Endothelial cell (in vitro differentiated cells): ENCODE results near the gene SLF1. TPM values are rescaled to one million over a fixed set of nuclear protein-coding genes. Genes with fewer than 3 reads are reported as not detected.

ENCODE experiments used
- DNase-seq: peaks from one replicate; pipeline ENCODE4 v3.0.0; 2021; ENCODE audit warnings: low spot score
- H3K27ac Mint-ChIP-seq: one replicate; pipeline ENCODE4 v1.8.0; 2021; ENCODE audit warnings: mixed read lengths, inconsistent platforms; ENCODE audit not compliant: unreplicated experiment
- H3K27me3 Mint-ChIP-seq: one replicate; pipeline ENCODE4 v1.8.0; 2021; ENCODE audit warnings: mild to moderate bottlenecking, moderate library complexity, mixed read lengths, inconsistent platforms; ENCODE audit not compliant: unreplicated experiment
- H3K36me3 Mint-ChIP-seq: one replicate; pipeline ENCODE4 v1.8.0; 2021; ENCODE audit warnings: mild to moderate bottlenecking, low read depth, mixed read lengths, inconsistent platforms; ENCODE audit not compliant: unreplicated experiment
- H3K4me1 Mint-ChIP-seq: one replicate; pipeline ENCODE4 v1.8.0; 2021; ENCODE audit warnings: mild to moderate bottlenecking, mixed read lengths, inconsistent platforms; ENCODE audit not compliant: unreplicated experiment
- H3K4me3 Mint-ChIP-seq: one replicate; pipeline ENCODE4 v1.8.0; 2021; ENCODE audit warnings: mild to moderate bottlenecking, mixed read lengths, inconsistent platforms; ENCODE audit not compliant: unreplicated experiment
- H3K9me3 Mint-ChIP-seq: one replicate; pipeline ENCODE4 v1.8.0; 2021; ENCODE audit warnings: mixed read lengths, inconsistent platforms; ENCODE audit not compliant: unreplicated experiment
- total RNA-seq: library from RNA; stranded (reverse); fragmentation: NEBNext Ultra II Directional; extraction: Animal tissue kit (Norgen Biotek cat#: 25700); gene quantifications from one replicate; pipeline ENCODE4 v1.2.1, GENCODE V29; 2021; ENCODE audit not compliant: unreplicated experiment
- TF ChIP-seq, protein P1 (sequence below): fragments of 200-600 bp; sonication (generic); IDR thresholded peaks from one replicate; pipeline ENCODE4 v1.5.0; 2021; ENCODE audit warnings: antibody characterized with exemption; ENCODE audit not compliant: unreplicated experiment

Gene SLF1
- total RNA-seq, 1 donor from 2014 or later = 4.6 TPM

DNA sequence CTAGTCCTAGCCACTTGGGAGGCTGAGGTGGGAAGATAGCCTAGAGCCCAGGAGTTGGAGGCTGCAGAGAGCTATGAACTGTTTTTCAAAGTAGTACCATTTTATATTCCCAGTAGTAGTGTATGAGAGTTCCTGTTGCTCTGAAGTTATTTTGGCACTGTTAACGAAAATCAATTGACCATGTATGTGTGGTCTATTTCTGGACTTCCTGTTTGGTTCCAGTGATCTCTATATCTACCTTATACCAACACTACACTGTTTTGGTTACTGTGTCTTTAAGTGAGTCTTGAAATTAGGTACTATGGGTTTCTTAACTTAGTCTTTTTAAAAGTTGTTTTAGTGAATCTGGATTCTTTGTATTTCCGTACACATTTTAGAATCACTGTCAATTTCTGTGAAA, 13.6 kb downstream of the SLF1 start:
- no peak overlapping the region for H3K27ac Mint-ChIP-seq
- TF ChIP-seq, protein P1, sequence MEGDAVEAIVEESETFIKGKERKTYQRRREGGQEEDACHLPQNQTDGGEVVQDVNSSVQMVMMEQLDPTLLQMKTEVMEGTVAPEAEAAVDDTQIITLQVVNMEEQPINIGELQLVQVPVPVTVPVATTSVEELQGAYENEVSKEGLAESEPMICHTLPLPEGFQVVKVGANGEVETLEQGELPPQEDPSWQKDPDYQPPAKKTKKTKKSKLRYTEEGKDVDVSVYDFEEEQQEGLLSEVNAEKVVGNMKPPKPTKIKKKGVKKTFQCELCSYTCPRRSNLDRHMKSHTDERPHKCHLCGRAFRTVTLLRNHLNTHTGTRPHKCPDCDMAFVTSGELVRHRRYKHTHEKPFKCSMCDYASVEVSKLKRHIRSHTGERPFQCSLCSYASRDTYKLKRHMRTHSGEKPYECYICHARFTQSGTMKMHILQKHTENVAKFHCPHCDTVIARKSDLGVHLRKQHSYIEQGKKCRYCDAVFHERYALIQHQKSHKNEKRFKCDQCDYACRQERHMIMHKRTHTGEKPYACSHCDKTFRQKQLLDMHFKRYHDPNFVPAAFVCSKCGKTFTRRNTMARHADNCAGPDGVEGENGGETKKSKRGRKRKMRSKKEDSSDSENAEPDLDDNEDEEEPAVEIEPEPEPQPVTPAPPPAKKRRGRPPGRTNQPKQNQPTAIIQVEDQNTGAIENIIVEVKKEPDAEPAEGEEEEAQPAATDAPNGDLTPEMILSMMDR = no peak
- peaks cover 6% of the 10 kb centered on the region for H3K4me1 Mint-ChIP-seq
- no peaks in the 10 kb centered on the region for H3K27me3 Mint-ChIP-seq
- no peak for DNase-seq
- no peak overlapping the region for H3K4me3 Mint-ChIP-seq
- H3K36me3 Mint-ChIP-seq = no peaks in the 10 kb centered on the region
- no peaks in the 10 kb centered on the region for H3K9me3 Mint-ChIP-seq

DNA sequence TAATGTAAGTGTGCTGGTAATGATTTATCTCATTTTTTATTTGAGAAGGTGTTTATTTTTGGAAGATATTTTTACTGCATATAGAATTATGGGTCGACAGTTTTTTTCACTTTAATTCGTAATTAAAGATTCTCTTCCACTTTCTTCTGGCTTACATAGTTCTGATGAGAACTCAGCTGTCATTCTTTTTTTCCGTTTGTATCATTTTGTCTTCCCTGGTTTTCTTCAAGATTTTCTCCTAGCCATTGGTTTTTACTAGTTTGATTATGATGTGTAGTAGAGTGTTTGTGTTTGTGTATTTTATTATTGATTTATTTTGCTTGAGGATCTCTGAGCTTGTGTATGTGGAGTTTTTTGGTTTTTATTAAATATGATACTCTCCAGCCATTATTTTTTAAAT, 21.7 kb downstream of the SLF1 start:
- TF ChIP-seq, protein P1 = no peak
- Mint-ChIP-seq H3K4me3 (no peak overlapping the region), H3K27me3 (no peaks in the 10 kb centered on the region), H3K9me3 (no peaks in the 10 kb centered on the region), H3K36me3 (peaks cover 7% of the 10 kb centered on the region), H3K27ac (no peak overlapping the region), H3K4me1 (no peaks in the 10 kb centered on the region)
- no peak for DNase-seq

DNA sequence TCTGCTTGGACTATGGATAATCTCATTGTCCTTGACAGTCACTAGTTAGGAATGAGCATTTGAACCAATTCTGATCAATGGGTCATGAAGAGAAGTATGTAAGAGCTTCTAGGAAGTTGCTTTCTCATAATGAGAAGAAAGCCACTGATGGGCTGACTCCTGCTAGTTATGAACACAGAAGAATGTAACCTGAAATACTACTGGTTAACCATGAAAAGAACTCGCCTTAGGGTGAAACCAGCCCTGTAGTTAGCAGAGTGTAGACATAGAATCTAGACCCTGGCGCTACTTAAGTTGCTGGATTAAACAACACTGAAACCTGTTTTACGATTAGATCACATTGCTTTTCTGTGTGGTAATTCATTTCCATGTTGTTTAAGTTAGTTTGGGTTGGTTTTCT, 26.6 kb downstream of the SLF1 start:
- Mint-ChIP-seq H3K27me3 (no peaks in the 10 kb centered on the region), H3K27ac (no peak overlapping the region), H3K9me3 (no peaks in the 10 kb centered on the region), H3K4me1 (no peaks in the 10 kb centered on the region), H3K4me3 (no peak overlapping the region), H3K36me3 (no peaks in the 10 kb centered on the region)
- DNase-seq = no peak
- TF ChIP-seq, protein P1 = no peak

DNA sequence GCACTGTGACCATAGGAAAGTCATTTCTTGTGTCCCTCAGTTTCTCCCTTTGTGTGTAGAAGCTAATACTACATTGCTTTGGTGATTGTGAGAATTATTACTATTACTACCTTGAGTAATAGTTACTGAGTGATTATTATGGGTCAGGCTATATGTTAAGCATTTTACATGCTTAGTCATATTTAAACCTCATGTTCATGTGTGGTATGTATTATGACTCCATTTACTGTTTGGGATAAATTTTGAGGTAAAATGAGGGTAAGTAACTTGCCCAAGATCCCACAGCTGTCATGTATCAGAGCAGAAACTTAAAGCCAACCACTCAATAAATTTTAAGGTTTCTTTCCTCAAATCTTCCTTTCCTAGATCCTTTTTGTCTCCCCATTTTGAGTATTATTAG, 28.3 kb downstream of the SLF1 start:
- no peak overlapping the region for H3K4me3 Mint-ChIP-seq
- no peaks in the 10 kb centered on the region for H3K4me1 Mint-ChIP-seq
- no peaks in the 10 kb centered on the region for H3K36me3 Mint-ChIP-seq
- TF ChIP-seq, protein P1 = no peak
- H3K27ac Mint-ChIP-seq = no peak overlapping the region
- no peak for DNase-seq
- no peaks in the 10 kb centered on the region for H3K9me3 Mint-ChIP-seq
- H3K27me3 Mint-ChIP-seq = no peaks in the 10 kb centered on the region

DNA sequence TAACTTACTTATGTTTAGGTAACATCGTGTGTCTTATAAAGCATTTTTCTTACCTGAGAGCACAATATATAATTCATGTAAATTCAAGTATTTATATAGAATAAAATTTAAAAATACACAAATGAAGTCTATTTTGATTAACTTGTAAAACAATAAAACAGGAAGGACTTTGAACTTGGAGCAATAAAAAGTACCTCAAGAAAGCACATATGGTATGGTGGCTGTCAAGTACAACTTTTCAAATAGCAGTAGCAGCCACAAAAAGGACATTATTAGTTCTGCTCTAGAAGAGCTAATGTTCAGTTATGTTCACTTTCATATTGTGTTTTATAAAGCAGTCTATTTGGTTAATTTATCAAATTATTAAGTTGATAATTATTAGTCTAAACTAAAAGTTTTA, 31.4 kb downstream of the SLF1 start:
- H3K27ac Mint-ChIP-seq = no peak overlapping the region
- peaks cover 5% of the 10 kb centered on the region for H3K36me3 Mint-ChIP-seq
- TF ChIP-seq, protein P1 = no peak
- DNase-seq = no peak
- no peaks in the 10 kb centered on the region for H3K9me3 Mint-ChIP-seq
- H3K27me3 Mint-ChIP-seq = no peaks in the 10 kb centered on the region
- H3K4me3 Mint-ChIP-seq = no peak overlapping the region
- no peaks in the 10 kb centered on the region for H3K4me1 Mint-ChIP-seq
